ENCODE data around the gene MYADM. TPM values are rescaled to one million over a fixed set of nuclear protein-coding genes. Genes with fewer than 3 reads are reported as not detected.

MYADM gene
- total RNA-seq, 2 experiments from 2014 or later, result 64.7 to 69.9 TPM

DNA sequence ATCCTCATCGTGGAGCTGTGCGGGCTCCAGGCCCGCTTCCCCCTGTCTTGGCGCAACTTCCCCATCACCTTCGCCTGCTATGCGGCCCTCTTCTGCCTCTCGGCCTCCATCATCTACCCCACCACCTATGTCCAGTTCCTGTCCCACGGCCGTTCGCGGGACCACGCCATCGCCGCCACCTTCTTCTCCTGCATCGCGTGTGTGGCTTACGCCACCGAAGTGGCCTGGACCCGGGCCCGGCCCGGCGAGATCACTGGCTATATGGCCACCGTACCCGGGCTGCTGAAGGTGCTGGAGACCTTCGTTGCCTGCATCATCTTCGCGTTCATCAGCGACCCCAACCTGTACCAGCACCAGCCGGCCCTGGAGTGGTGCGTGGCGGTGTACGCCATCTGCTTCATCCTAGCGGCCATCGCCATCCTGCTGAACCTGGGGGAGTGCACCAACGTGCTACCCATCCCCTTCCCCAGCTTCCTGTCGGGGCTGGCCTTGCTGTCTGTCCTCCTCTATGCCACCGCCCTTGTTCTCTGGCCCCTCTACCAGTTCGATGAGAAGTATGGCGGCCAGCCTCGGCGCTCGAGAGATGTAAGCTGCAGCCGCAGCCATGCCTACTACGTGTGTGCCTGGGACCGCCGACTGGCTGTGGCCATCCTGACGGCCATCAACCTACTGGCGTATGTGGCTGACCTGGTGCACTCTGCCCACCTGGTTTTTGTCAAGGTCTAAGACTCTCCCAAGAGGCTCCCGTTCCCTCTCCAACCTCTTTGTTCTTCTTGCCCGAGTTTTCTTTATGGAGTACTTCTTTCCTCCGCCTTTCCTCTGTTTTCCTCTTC lies 6.3 kb downstream of the MYADM start:
- H3K36me3 Mint-ChIP-seq (ENCODE audit: low read depth), result peaks cover 42% of the 10 kb centered on the region
- intact Hi-C loops (cut with micrococcal nuclease), result no loop called here
- POLR2A ChIA-PET, result no interaction called here

GRCh38 chr19:53874606-53874990 lies 6.9 kb downstream of the MYADM start:
- peak overlapping the region; percentile 44 for H3K4me3 Mint-ChIP-seq
- no peak for DNase-seq
- H3K27me3 Mint-ChIP-seq, result no peaks in the 10 kb centered on the region
- ChIA-PET POLR2A (no interaction called here), CTCF (no interaction called here)
- peaks cover 66% of the 10 kb centered on the region for H3K4me1 Mint-ChIP-seq (ENCODE audit: low read depth)
- intact Hi-C loops (cut with micrococcal nuclease), result no loop called here
- peak overlapping the region; percentile 87 for H3K27ac Mint-ChIP-seq
- no peaks in the 10 kb centered on the region for H3K9me3 Mint-ChIP-seq
- peaks cover 41% of the 10 kb centered on the region for H3K36me3 Mint-ChIP-seq (ENCODE audit: low read depth)
- TF ChIP-seq CTCF (IDR thresholded peaks at IDR 0.05), result no peak
- ATAC-seq, result no peak

More for the DNA sequence above, 6.3 kb downstream of the MYADM start:
- Mint-ChIP-seq H3K27ac (peak overlapping the region; percentile 87), H3K27me3 (no peaks in the 10 kb centered on the region), H3K9me3 (no peaks in the 10 kb centered on the region), H3K4me1 (ENCODE audit: low read depth) (peaks cover 64% of the 10 kb centered on the region), H3K4me3 (peak overlapping the region; percentile 44)
- CTCF ChIA-PET, result no interaction called here
- ATAC-seq (no peak), DNase-seq (no peak)
- no peak for TF ChIP-seq CTCF (IDR thresholded peaks at IDR 0.05)

DNA sequence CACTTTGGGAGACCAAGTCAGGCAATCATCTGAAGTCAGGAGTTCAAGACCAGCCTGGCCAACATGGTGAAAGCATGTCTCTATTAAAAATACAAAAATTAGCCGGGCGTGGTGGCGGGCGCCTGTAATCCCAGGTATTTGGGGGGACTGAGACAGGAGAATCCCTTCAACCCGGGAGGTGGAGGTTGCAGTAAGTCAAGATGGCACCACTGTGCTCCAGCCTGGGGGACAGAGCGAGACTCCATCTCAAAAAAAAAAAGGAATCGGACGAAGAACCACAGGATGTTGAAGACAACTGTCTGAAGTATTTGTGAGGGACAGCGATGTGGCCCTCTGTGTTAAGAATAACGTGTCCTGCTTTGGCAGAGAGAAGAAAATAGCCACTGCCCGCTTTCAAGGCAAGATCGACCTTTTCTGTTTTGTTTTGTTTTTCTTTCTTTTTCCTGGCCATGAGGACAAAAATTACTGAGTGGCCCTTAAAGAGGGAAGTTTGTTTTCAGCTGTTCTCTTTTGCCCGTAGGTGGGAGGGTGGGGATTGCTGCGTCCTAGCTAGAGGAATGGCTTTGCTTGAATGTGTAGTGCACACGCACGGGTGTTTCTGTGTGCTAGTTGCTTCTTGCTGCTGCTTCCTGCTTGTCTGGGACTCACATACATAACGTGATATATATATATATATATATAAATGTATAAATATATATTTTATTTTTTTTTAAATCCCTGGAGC lies 8.1 kb downstream of the MYADM start:
- Mint-ChIP-seq H3K4me1 (ENCODE audit: low read depth) (peaks cover 62% of the 10 kb centered on the region), H3K4me3 (no peak overlapping the region), H3K36me3 (ENCODE audit: low read depth) (peaks cover 37% of the 10 kb centered on the region), H3K27me3 (no peaks in the 10 kb centered on the region), H3K9me3 (no peaks in the 10 kb centered on the region), H3K27ac (no peak overlapping the region)
- ATAC-seq (no peak), DNase-seq (no peak)
- TF ChIP-seq CTCF (IDR thresholded peaks at IDR 0.05), result no peak
- ChIA-PET POLR2A (interaction anchor here (2.3 kb wide), 1 partner anchor 9 kb away, joined by 18 read pairs; the partner anchor contains the start of gene MYADM), CTCF (no interaction called here)
- intact Hi-C loops (cut with micrococcal nuclease), result no loop called here

- no peak for TF ChIP-seq CTCF (IDR thresholded peaks at IDR 0.05)
- peaks cover 54% of the 10 kb centered on the region for H3K4me1 Mint-ChIP-seq (ENCODE audit: low read depth)
- H3K9me3 Mint-ChIP-seq, result no peaks in the 10 kb centered on the region
- no peak for ATAC-seq
- H3K36me3 Mint-ChIP-seq (ENCODE audit: low read depth), result peaks cover 33% of the 10 kb centered on the region
- POLR2A ChIA-PET, result interaction anchor here (0.8 to 2.3 kb wide), 2 partner anchors 10 to 14 kb away, joined by 3 to 18 read pairs; partner anchors contain the start of gene MYADM
- intact Hi-C loops (cut with micrococcal nuclease), result no loop called here
- CTCF ChIA-PET, result no interaction called here
- DNase-seq, result no peak
- H3K4me3 Mint-ChIP-seq, result peak overlapping the region; percentile 11
- peak overlapping the region; percentile 43 for H3K27ac Mint-ChIP-seq
- no peaks in the 10 kb centered on the region for H3K27me3 Mint-ChIP-seq
These were observed 9.1 kb downstream of the MYADM start for GRCh38 chr19:53876651-53877224.
